Cardiac septum (tissue), 1 donor: Measurements from ENCODE around the gene AK5. TPM values are rescaled to one million over a fixed set of nuclear protein-coding genes. Genes with fewer than 3 reads are reported as not detected.
"Not testable (repeated sequence)": the region's sequence is repeated elsewhere in the genome, so short reads cannot be mapped to it uniquely, and the experiment has no call there.

ENCODE experiments used
- DNase-seq: peaks from one replicate; pipeline ENCODE4 v3.0.0-alpha.2; 2020; ENCODE audit warnings: low spot score
- intact Hi-C: fragments of 100-400 bp; cut with DNase I; formaldehyde crosslinking; loops from one replicate; pipeline ENCODE4 v1.14.0; 2022
- total RNA-seq: library from RNA; stranded (reverse); fragmentation: NEBNext Ultra II Directional; extraction: Animal tissue kit (Norgen Biotek cat#: 25700); gene quantifications from one replicate; pipeline ENCODE4 v1.2.1, GENCODE V29; 2021
- donor health status: DM: no; HTN: no; CAD: no.

AK5 gene
- total RNA-seq, 1 donor from 2014 or later = 1.3 TPM

GRCh38 chr1:77468257-77468948, 186.6 kb downstream of the AK5 start:
- intact Hi-C loops = no loop called here

GRCh38 chr1:77468949-77469710, 187.3 kb downstream of the AK5 start:
- DNase-seq = no peak
- intact Hi-C loops = no loop called here

More at GRCh38 chr1:77468257-77468948, 186.6 kb downstream of the AK5 start:
- DNase-seq = no peak

- no peak for DNase-seq
These were observed 189.9 kb downstream of the AK5 start for GRCh38 chr1:77471691-77472090.

GRCh38 chr1:77473690-77474089, 191.9 kb downstream of the AK5 start:
- intact Hi-C loops = no loop called here
- no peak for DNase-seq

More at GRCh38 chr1:77471691-77472090, 189.9 kb downstream of the AK5 start:
- intact Hi-C loops = no loop called here

GRCh38 chr1:77475641-77476040, 193.8 kb downstream of the AK5 start:
- no peak for DNase-seq
- intact Hi-C loops = no loop called here

- DNase-seq = no peak
These were observed 194.7 kb downstream of the AK5 start for GRCh38 chr1:77476475-77476874.

GRCh38 chr1:77484334-77484733, 202.5 kb downstream of the AK5 start:
- DNase-seq = no peak
- intact Hi-C loops = no loop called here

More at GRCh38 chr1:77476475-77476874, 194.7 kb downstream of the AK5 start:
- intact Hi-C loops = no loop called here

GRCh38 chr1:77484926-77485325, 203.1 kb downstream of the AK5 start:
- no peak for DNase-seq
- intact Hi-C loops = no loop called here

GRCh38 chr1:77487631-77488030, 205.8 kb downstream of the AK5 start:
- intact Hi-C loops = no loop called here
- no peak for DNase-seq

- intact Hi-C loops = no loop called here
- DNase-seq = no peak
These were observed 208.1 kb downstream of the AK5 start for GRCh38 chr1:77489910-77490309.

GRCh38 chr1:77494026-77494425, 212.2 kb downstream of the AK5 start:
- intact Hi-C loops = no loop called here
- DNase-seq = no peak

- no peak for DNase-seq
These were observed 217.1 kb downstream of the AK5 start for GRCh38 chr1:77498918-77499317.

GRCh38 chr1:77499466-77499865, 217.6 kb downstream of the AK5 start:
- intact Hi-C loops = no loop called here
- DNase-seq = no peak

More at GRCh38 chr1:77498918-77499317, 217.1 kb downstream of the AK5 start:
- intact Hi-C loops = no loop called here

GRCh38 chr1:77504986-77505385, 223.2 kb downstream of the AK5 start:
- intact Hi-C loops = no loop called here
- no peak for DNase-seq

- intact Hi-C loops = no loop called here
- no peak for DNase-seq
These were observed 225.0 kb downstream of the AK5 start for GRCh38 chr1:77506771-77507170.

GRCh38 chr1:77509051-77509492, 227.3 kb downstream of the AK5 start:
- no peak for DNase-seq
- intact Hi-C loops = no loop called here

GRCh38 chr1:77509898-77510297, 228.1 kb downstream of the AK5 start:
- DNase-seq = no peak
- intact Hi-C loops = no loop called here

GRCh38 chr1:77511440-77511840, 229.6 kb downstream of the AK5 start:
- DNase-seq = no peak
- intact Hi-C loops = no loop called here

- intact Hi-C loops, DNase-seq: not testable (repeated sequence)
These were observed 230.8 kb downstream of the AK5 start for GRCh38 chr1:77512650-77513049.

GRCh38 chr1:77513839-77514763, 232.3 kb downstream of the AK5 start:
- intact Hi-C loops = no loop called here
- no peak for DNase-seq
